HG02798 (cell line): ENCODE data around the gene KCTD2.
"Not testable (repeated sequence)": the region's sequence is repeated elsewhere in the genome, so short reads cannot be mapped to it uniquely, and the experiment has no call there.

ENCODE experiments used
- ATAC-seq: cut with Tn5 transposase; IDR thresholded peaks from one replicate; pipeline ENCODE4 v1.9.1; 2021; ENCODE audit warnings: mild to moderate bottlenecking; ENCODE audit not compliant: unreplicated experiment, poor library complexity

The KCTD2 gene

GRCh38 chr17:75046407-75047289 lies at the start of gene KCTD2, which contains the start of gene ATP5PD:
Gene KCTD2 (plus strand): TSS chr17:75047225. CDS start chr17:75047251, 26 bp downstream.
Gene ATP5PD (minus strand): TSS chr17:75046969. CDS start chr17:75042650, 4,319 bp downstream.
- ATAC-seq: peak; percentile 97

- ATAC-seq: no peak
These were observed 48.2 kb upstream of the KCTD2 start for GRCh38 chr17:74998783-74999182.

DNA sequence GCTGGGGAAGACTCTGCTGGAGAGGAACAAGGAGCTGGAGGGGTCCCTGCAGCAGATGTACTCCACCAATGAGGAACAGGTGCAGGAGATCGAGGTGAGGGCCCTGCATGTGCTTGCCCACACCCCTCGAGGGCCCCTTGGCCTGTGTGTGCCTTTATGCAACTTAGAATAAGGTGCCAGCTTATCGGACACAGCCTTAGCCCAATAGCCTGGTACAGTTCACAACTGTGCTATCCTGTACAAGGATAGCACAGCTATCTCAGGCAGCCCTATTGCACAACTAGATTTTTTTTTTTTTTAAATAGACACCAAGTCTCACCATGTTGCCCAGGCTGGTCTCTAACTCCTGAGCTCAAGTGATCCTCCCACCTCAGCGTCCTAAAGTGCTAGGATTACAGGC lies 47.5 kb upstream of the KCTD2 start:
- ATAC-seq: no peak

DNA sequence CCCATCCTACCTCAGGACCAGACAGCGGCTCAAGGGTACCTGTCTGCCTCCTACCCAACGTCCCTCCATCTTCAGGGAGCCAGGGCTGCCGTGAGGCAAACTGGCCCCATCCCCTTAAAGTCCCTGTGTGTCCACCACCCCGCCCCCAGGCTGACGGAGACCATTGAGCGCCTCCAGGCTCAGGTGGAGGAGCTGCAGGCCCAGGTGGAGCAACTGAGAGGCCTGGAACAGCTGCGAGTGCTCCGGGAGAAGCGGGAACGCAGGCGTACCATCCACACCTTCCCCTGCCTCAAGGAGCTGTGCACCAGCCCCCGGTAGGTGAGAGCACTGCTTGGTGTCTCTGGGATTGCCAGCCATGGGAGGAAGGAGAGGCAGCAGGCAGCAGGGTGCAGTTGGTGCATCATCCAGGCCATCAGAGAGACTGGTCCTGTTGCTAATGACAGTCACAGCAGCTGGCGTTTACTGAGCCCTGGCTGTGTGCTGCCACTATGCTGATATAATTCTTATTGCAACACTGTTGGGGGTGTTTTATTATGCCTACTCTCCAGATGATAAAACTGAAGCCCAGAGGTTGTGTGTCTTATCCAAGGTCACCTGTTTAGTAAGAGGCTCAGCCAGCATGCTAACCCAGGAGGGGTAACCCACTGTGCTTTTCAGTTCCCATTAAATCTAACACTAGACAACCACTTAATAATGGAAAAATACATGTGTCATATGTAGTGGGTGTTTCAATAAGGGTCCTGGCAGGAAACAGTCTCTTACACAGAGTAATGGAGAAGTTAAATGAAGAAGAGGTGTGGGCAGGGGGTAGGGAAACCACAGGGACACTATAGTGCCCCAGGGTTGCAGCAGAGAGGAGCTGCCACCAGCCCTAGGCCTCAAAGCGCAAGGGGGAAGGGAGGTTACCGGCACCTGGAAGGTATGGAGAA lies 44.8 kb upstream of the KCTD2 start:
- no peak for ATAC-seq

- ATAC-seq: no peak
These were observed 43.7 kb upstream of the KCTD2 start for GRCh38 chr17:75003070-75003956.

DNA sequence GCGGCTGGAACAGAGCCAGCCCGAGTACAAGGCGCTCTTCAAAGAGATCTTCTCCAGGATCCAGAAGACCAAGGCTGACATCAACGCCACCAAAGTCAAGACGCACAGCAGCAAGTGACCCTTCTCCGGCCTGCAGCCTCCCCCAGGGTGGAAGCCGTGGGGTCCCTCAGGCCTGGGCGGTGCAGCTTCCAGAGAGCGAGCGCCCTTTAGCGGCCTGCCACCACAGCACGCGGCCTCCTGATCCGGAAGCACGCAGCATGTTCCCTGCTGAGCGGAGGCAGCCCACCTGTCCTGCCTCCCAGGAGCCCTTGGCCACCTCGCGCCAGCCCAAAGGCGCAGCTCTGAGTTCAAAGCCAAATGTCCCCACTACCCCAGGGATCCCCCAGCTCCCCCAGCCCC lies 43.1 kb upstream of the KCTD2 start:
- ATAC-seq: no peak

GRCh38 chr17:75004371-75004770 lies 42.7 kb upstream of the KCTD2 start:
- ATAC-seq: no peak

DNA sequence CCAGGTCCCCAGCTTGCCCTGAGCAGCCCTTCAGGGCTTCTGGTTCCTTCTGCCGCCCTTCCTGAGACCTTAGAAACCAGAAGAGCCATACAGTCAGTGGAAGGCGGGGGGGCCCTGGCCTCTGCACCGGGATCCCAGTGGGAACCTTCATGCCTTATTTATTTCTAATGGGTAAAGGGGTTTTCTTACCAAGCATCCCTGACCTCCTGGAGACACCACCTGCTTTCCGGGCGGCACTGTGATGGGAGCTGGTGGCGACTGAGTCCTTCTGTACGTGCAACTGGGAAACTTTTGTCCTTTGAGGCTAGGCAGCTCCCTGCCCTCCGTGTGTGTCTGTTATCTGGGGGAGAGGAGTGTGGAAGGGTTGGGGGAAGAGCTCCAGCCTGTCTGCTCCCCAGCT lies 41.7 kb upstream of the KCTD2 start:
- no peak for ATAC-seq

DNA sequence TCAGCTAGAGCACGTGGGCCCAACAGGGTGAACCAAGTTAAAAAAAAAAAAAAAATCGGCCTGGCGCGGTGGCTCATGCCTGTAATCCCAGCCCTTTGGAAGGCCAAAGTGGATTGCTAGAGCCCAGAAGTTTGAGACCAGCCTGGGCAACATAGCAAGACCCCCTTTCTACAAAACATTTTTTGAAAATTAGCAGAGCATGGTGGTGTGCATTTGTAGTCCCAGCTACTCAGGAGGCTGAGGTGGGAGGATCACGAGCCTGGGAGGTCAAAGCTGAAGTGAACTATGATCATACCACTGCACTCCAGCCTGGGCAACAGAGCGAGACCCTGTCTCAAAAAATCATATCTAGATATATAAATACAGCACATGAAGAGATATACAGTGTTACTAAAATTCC lies 40.9 kb upstream of the KCTD2 start:
- not testable (repeated sequence) for ATAC-seq

DNA sequence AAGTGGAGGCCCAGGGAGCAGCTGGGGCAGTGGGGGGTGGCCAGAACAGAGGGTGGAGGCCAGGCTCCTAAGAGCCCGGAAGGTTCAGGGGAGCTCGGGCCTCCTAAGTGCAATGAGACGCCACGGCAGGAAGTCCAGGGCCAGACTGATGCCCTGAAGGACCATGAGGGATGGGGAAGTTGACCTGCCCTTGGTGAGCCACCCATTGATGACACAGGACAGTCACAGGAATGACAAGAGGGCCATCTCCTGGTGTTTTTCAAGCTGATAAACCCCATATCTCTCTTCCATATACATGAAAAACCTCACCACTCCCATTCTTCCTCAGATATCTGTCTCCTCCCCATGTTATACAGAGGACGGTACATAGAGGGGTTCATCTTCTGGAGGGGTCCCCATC lies 40.4 kb upstream of the KCTD2 start:
- ATAC-seq: no peak

DNA sequence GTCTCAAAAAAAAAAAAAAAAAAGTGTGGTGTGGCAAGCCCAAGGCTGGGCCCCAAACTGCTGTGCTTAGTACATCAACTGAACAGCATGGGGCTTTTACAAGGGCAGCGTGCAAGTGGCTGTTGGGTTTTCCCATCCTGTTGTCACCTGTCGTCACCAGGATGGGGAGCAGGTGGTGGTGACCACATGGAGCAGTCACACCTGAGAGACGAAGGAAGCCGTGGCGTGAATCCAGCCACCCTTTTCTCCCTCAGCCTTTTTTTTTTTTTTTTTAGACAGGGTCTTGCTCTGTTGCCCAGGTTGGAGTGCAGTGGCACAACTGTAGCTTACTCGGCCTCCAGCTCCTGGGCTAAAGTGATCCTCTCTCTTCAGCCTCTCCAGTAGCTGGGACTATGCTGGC lies 38.7 kb upstream of the KCTD2 start:
- ATAC-seq: no peak

- ATAC-seq: no peak
These were observed 37.8 kb upstream of the KCTD2 start for GRCh38 chr17:75009139-75009724.

GRCh38 chr17:75010683-75011400 lies 36.2 kb upstream of the KCTD2 start:
- ATAC-seq: no peak

DNA sequence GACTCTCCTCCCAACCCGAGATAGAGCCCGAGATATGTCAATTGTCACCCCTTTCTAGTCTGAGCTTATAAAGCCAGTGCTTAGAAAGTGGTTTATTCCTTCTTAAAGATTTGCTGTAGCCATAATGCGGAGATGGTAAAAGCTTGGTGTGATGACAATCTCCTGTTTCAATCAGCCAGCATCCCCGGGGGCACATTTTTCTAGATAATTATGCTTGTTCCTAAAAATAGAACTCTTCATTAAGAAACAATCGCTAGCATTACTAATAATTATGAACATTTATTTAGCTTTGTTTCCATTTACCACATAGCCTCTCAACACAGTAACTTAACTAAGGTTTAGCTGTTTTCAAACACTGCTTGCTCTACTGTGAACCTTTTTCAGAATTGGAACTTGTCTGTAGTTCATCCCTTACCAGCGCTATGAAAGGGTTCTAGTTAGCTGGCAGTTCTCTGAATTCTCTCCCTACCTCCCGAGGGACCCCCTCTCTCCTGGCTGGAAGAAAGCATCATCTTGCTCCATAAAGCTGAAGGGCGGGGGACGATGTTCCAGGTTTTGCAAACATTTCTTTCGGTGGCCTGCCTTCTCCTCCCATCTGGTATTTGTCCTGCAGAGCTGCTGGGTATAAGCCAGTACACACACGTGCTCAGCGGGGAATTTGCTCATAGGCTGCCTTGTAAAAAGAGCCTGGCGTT lies 35.5 kb upstream of the KCTD2 start:
- ATAC-seq: no peak

DNA sequence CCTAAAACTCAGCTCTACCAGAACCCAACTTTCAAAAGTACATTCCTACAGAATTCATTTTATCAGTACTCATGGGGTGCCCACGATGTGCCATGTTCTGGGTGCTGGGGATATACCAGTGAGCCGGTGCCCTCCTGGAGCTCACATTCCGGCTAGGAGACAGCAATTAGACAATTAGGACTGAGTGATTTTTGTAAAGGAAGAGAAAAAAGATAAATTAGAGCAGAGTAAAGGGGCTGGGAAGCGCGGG lies 35.0 kb upstream of the KCTD2 start:
- no peak for ATAC-seq

DNA sequence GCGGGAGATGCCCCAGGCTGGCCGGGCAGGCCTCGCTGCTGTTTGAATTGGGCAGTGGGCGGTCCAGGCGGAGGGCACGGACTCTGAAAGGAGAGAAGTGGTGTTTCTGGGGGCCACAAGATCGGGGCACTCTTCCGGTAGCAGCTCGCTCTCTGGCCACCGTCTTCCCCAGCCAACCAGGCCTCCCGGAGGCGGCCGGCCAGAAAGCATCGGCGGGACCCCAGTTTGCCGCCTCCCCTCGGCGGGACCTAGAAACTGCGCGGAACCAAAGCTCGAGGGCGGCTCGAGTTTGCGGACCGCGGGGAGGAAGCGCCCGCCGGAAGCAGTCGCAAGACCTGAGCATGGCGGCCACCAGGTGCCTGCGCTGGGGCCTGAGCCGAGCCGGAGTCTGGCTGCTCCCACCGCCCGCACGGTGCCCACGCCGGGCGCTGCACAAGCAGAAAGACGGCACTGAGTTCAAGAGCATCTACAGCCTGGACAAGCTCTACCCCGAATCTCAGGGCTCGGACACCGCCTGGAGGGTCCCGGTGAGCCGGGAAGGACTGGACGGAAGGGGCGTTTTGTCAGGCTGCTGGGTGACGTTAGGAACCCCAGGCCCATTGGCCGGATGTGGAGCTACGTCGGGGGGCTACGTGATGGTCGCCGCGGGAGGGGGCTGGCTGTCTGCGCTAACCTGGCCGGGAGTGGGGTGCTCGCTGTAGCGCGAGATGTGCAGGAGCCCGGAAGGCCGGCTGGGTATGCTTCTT lies 34.5 kb upstream of the KCTD2 start, which contains the start of gene MRPL58:
TSS of gene MRPL58 (plus strand) at position 325 of the 746 bp plus-strand sequence. CDS start at position 342, 17 bp downstream.
- ATAC-seq: peak; percentile 88

GRCh38 chr17:75013092-75013559 lies 33.9 kb upstream of the KCTD2 start:
- ATAC-seq: no peak

- no peak for ATAC-seq
These were observed 27.9 kb upstream of the KCTD2 start for GRCh38 chr17:75019146-75019545.
